Fibroblast of lung (primary cell): ENCODE results near the gene ERMAP.
A peak's percentile ranks its signal among the peaks of the same experiment; 100 is the strongest.

ENCODE experiments used
- CTCF ChIP-seq, 2 donors: IDR thresholded peaks in 1 of 2; conservative IDR thresholded peaks in 1 of 2; 1 replicate in 1 of 2; 2 replicates in 1 of 2; pipeline ENCODE4 v1.5.1; 2011 to 2012; ENCODE audit warnings: low read length in 2 of 2, control low read depth in 1 of 2, inconsistent platforms in 1 of 2, low read depth in 1 of 2, mild to moderate bottlenecking in 1 of 2
- EZH2 ChIP-seq: IDR thresholded peaks from 2 replicates; pipeline ENCODE4 v1.5.1; 2012; ENCODE audit warnings: low read length, control low read depth, mild to moderate bottlenecking; ENCODE audit errors: missing control alignments

- TF ChIP-seq CTCF (conservative IDR thresholded peaks at IDR 0.05 in 1 of 2, IDR thresholded peaks at IDR 0.05 in 1 of 2; ENCODE audit: low read depth in 1 of 2, low read length in 2 of 2) (peak; percentile 77 to 81), EZH2 (no peak)
Observed at GRCh38 chr1:42777852-42778251, 39.1 kb upstream of the ERMAP start.
